GM12878 (cell line): ENCODE data around the gene CCDC12. TPM values are rescaled to one million over a fixed set of nuclear protein-coding genes. Genes with fewer than 3 reads are reported as not detected.

Source experiments
- ATAC-seq: fragments of 200-7000 bp; cut with Tn5 transposase; 3 replicates; pipeline ENCODE4 v1.9.1; 2020; ENCODE audit warnings: mild to moderate bottlenecking, moderate library complexity
- BruUV-seq: library from RNA; stranded (reverse); fragments of 400-500 nt; replicated peaks from 2 replicates; lab custom pipeline; 2021; lab: Mats Ljungman, UMichigan
- CTCF ChIA-PET: fragments of 300-600 bp; sonication (Branson Sonifier 250); formaldehyde crosslinking; extraction: SDS; loops from one replicate; lab custom pipeline; 2021; ENCODE audit warnings: inconsistent platforms; lab: Yijun Ruan, JAX
- POLR2A ChIA-PET: fragments of 350-600 bp; formaldehyde crosslinking; extraction: SDS; loops from one replicate; lab custom pipeline; 2021; ENCODE audit warnings: inconsistent platforms; lab: Charles Lee
- RAD21 ChIA-PET: fragments of 300-600 bp; sonication (Branson Sonifier 250); formaldehyde crosslinking; loops from one replicate; lab custom pipeline; 2023; ENCODE audit warnings: antibody characterized with exemption; ENCODE audit not compliant: unreplicated experiment; lab: Charles Lee
- SMC1A ChIA-PET: fragments of 300-600 bp; sonication (Branson Sonifier 250); formaldehyde crosslinking; loops from one replicate; lab custom pipeline; 2023; ENCODE audit not compliant: unreplicated experiment, uncharacterized antibody; lab: Charles Lee
- DNase-seq: peaks from one replicate; pipeline ENCODE4 v3.0.0-alpha.2; 2011; ENCODE audit warnings: low read depth, low spot score
- FAIRE-seq: peaks from 3 replicates; lab custom pipeline; 2011; peaks lifted over from hg19 to GRCh38; lab: Jason Lieb, UNC
- H2AFZ ChIP-seq: 2 replicates; pipeline ENCODE4 v1.6.0; 2011; ENCODE audit warnings: low read depth, low read length, control low read depth; ENCODE audit not compliant: control insufficient read depth
- H3K27ac ChIP-seq: 2 replicates; pipeline ENCODE4 v1.5.1; 2011; ENCODE audit warnings: control low read depth; ENCODE audit not compliant: control insufficient read depth, insufficient read depth
- H3K27me3 ChIP-seq, 2 experiments: replicated peaks in 1 of 2; 2 replicates each; pipeline versions ENCODE4 v1.6.0 to v1.6.1; 2011; ENCODE audit warnings: low read length in 1 of 2; ENCODE audit not compliant: control insufficient read depth in 2 of 2, insufficient read depth in 2 of 2
- H3K36me3 ChIP-seq, 2 experiments: 2 replicates each; pipeline ENCODE4 v1.5.1; 2011; ENCODE audit warnings: low read length in 1 of 2; ENCODE audit not compliant: control insufficient read depth in 2 of 2, insufficient read depth in 2 of 2
- H3K4me1 ChIP-seq: 2 replicates; pipeline ENCODE4 v1.6.1; 2011; ENCODE audit warnings: mild to moderate bottlenecking, low read length, moderate library complexity, mixed read lengths; ENCODE audit not compliant: control insufficient read depth, insufficient read depth
- H3K4me2 ChIP-seq: 2 replicates; pipeline ENCODE4 v1.6.0; 2011; ENCODE audit warnings: control low read depth; ENCODE audit not compliant: control insufficient read depth, insufficient read depth
- H3K4me3 ChIP-seq: fragments of 200-600 bp; sonication (generic); 2 replicates; pipeline ENCODE4 v1.5.1; 2016
- H3K79me2 ChIP-seq: 2 replicates; pipeline ENCODE4 v1.6.0; 2011; ENCODE audit warnings: low read length; ENCODE audit not compliant: control insufficient read depth, insufficient read depth
- H3K9ac ChIP-seq: 2 replicates; pipeline ENCODE4 v1.8.0; 2011; ENCODE audit warnings: low read length, control low read depth, mixed read lengths; ENCODE audit not compliant: control insufficient read depth, insufficient read depth
- H3K9me3 ChIP-seq: replicated peaks from 3 replicates; pipeline ENCODE4 v1.5.1; 2011; ENCODE audit warnings: mild to moderate bottlenecking, low read length; ENCODE audit not compliant: control insufficient read depth, insufficient read depth
- H4K20me1 ChIP-seq: 2 replicates; pipeline ENCODE4 v1.6.0; 2011; ENCODE audit not compliant: control insufficient read depth, insufficient read depth
- BACH1 ChIP-seq: fragments of 450-650 bp; IDR thresholded peaks from 2 replicates; pipeline ENCODE4 v1.6.1; 2017; ENCODE audit warnings: mild to moderate bottlenecking, borderline replicate concordance
- PKNOX1 ChIP-seq: fragments of 450-650 bp; IDR thresholded peaks from 2 replicates; pipeline ENCODE4 v1.6.1; 2016; ENCODE audit warnings: mild to moderate bottlenecking
- PRDM15 ChIP-seq: fragments of 450-650 bp; formaldehyde crosslinking; IDR thresholded peaks from 2 replicates; pipeline ENCODE4 v1.4.0; 2020; ENCODE audit warnings: mild to moderate bottlenecking, moderate library complexity
- RAD21 ChIP-seq: IDR thresholded peaks from 2 replicates; pipeline ENCODE4 v1.6.1; 2011; ENCODE audit warnings: mild to moderate bottlenecking, low read depth, low read length, moderate library complexity; ENCODE audit not compliant: insufficient read depth
- SMARCA5 ChIP-seq: fragments of 450-650 bp; IDR thresholded peaks from 2 replicates; pipeline ENCODE4 v1.6.1; 2017; ENCODE audit warnings: mild to moderate bottlenecking
- STAT3 ChIP-seq: IDR thresholded peaks from 2 replicates; pipeline ENCODE4 v1.6.1; 2011; ENCODE audit warnings: low read depth, low read length, improper control_type of control experiment
- WGBS: methylation state at CpG from one replicate; pipeline ENCODE4 v1.1.6; 2016; ENCODE audit warnings: low lambda C conversion rate; ENCODE audit not compliant: insufficient replicate concordance, insufficient coverage; ENCODE audit errors: missing lambda C conversion rate; 5-methylcytosine and 5-hydroxymethylcytosine counted together
- in situ Hi-C: fragments of 300-500 bp; cut with MboI; formaldehyde crosslinking; loops from 9 replicates; pipeline ENCODE4 v1.14.3; 2018; ENCODE audit warnings: mixed read lengths
- intact Hi-C: fragments of 100-400 bp; cut with micrococcal nuclease; formaldehyde crosslinking; loops from one replicate; pipeline ENCODE4 v1.14.2; 2022; ENCODE audit not compliant: unreplicated experiment
- polyA plus RNA-seq, 11 experiments: library from polyadenylated mRNA; depleted of rRNA in 4 of 11; unstranded in 6 of 11; stranded (reverse) in 5 of 11; fragments of >200 nt; fragmentation: Nextera tagmentation in 4 of 11; fragmentation: Illumina TruSeq in 1 of 11; extraction: Ambion mirVana in 4 of 11; extraction: Trizol in 1 of 11; gene quantifications; 1 replicate in 1 of 11; 2 replicates in 10 of 11; pipeline versions ENCODE4 v1.2.1 to v1.2.3, GENCODE V29; 2011 to 2016; ENCODE audit warnings: inconsistent platforms in 2 of 11, missing spikeins in 2 of 11, low read depth in 1 of 11
- total RNA-seq, 4 experiments: library from RNA; depleted of rRNA in 3 of 4; stranded (reverse); fragments of >200 nt in 3 of 4; fragmentation: Illumina TruSeq in 1 of 4; extraction: Trizol in 1 of 4; gene quantifications; 2 replicates each; pipeline versions ENCODE4 v1.2.1 to v1.2.3, GENCODE V29; 2013 to 2021
- TF ChIP-seq, protein P1 (sequence below): fragments of 450-650 bp; IDR thresholded peaks from 2 replicates; pipeline ENCODE4 v1.6.1; 2016; ENCODE audit warnings: mild to moderate bottlenecking, moderate library complexity, borderline replicate concordance

Gene CCDC12
- total and polyA plus RNA-seq, 10 of the 15 experiments (the other 5 are each of a cell fraction or from before 2014, with no cell fraction given): 9.2 to 91.4 (median 61.3) TPM

GRCh38 chr3:46926447-46926846, 50.1 kb downstream of the CCDC12 start:
- TF ChIP-seq PRDM15 (CRISPR knock-in tag): 0 out of 2 replicates have a peak, but pooled peaks have one; percentile 26
- 0 out of 2 replicates have a peak, but pooled peaks have one; percentile 24 for TF ChIP-seq BACH1
- no peak for TF ChIP-seq RAD21
- peak; percentile 67; the same call in 1 of the 2 replicates for TF ChIP-seq SMARCA5
- TF ChIP-seq, protein P1, sequence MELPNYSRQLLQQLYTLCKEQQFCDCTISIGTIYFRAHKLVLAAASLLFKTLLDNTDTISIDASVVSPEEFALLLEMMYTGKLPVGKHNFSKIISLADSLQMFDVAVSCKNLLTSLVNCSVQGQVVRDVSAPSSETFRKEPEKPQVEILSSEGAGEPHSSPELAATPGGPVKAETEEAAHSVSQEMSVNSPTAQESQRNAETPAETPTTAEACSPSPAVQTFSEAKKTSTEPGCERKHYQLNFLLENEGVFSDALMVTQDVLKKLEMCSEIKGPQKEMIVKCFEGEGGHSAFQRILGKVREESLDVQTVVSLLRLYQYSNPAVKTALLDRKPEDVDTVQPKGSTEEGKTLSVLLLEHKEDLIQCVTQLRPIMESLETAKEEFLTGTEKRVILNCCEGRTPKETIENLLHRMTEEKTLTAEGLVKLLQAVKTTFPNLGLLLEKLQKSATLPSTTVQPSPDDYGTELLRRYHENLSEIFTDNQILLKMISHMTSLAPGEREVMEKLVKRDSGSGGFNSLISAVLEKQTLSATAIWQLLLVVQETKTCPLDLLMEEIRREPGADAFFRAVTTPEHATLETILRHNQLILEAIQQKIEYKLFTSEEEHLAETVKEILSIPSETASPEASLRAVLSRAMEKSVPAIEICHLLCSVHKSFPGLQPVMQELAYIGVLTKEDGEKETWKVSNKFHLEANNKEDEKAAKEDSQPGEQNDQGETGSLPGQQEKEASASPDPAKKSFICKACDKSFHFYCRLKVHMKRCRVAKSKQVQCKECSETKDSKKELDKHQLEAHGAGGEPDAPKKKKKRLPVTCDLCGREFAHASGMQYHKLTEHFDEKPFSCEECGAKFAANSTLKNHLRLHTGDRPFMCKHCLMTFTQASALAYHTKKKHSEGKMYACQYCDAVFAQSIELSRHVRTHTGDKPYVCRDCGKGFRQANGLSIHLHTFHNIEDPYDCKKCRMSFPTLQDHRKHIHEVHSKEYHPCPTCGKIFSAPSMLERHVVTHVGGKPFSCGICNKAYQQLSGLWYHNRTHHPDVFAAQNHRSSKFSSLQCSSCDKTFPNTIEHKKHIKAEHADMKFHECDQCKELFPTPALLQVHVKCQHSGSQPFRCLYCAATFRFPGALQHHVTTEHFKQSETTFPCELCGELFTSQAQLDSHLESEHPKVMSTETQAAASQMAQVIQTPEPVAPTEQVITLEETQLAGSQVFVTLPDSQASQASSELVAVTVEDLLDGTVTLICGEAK: 0 out of 2 replicates have a peak, but pooled peaks have one; percentile 23
- TF ChIP-seq PKNOX1: no peak
- TF ChIP-seq STAT3: no peak
- H3K27me3 ChIP-seq: no peaks in the 10 kb centered on the region
- TSS peak; percentile 36 for BruUV-seq
- FAIRE-seq: no peak
- 6% methylated on average over 6 of the region's 6 CpGs for WGBS
- H2AFZ ChIP-seq: no peak overlapping the region
- H3K4me2 ChIP-seq: peak overlapping the region; percentile 96
- peaks cover 29 to 54% of the 10 kb centered on the region in 2 experiments for H3K36me3 ChIP-seq
- H3K27ac ChIP-seq: peak overlapping the region; percentile 94
- peak overlapping the region; percentile 44; the same call in 1 of the 2 replicates for H3K4me3 ChIP-seq
- ChIA-PET SMC1A (interaction anchor here (0.7 to 17.5 kb wide), 17 partner anchors 9 to 215 kb away, joined by 3 to 298 read pairs (median 4); partner anchors contain the start of genes CCDC12 and NBEAL2), RAD21 (interaction anchor here (0.8 to 4.2 kb wide), 14 partner anchors 10 to 340 kb away, joined by 3 to 38 read pairs (median 8); partner anchors contain the start of genes CCDC12 and NBEAL2), CTCF (interaction anchor here (0.6 to 4.1 kb wide), 10 partner anchors 17 to 356 kb away, joined by 3 to 14 read pairs (median 4); partner anchors contain the start of genes KIF9, KLHL18 and NBEAL2), POLR2A (interaction anchor here (0.7 to 12.6 kb wide), 14 partner anchors 14 to 238 kb away, joined by 3 to 163 read pairs (median 6); partner anchors contain the start of genes CCDC12, NBEAL2 and SETD2)
- H3K79me2 ChIP-seq: peaks cover 40% of the 10 kb centered on the region
- DNase-seq: no peak
- H4K20me1 ChIP-seq: no peaks in the 10 kb centered on the region
- H3K9ac ChIP-seq: peak overlapping the region; percentile 82
- intact Hi-C loops: loop anchor here (2.0 to 5.0 kb wide), 2 partner anchors 26 to 236 kb away; partner anchors contain the start of gene SETD2
- H3K9me3 ChIP-seq: peaks cover 14% of the 10 kb centered on the region
- ATAC-seq: peak; percentile 2
- peaks cover 61% of the 10 kb centered on the region for H3K4me1 ChIP-seq
- in situ Hi-C loops: no loop called here
